Keratinocyte (primary cell): ENCODE data around the gene TSHZ3. TPM values are rescaled to one million over a fixed set of nuclear protein-coding genes. Genes with fewer than 3 reads are reported as not detected.

Experiments used
- DNase-seq: peaks from one replicate; pipeline ENCODE4 v3.0.0-alpha.2; 2011; ENCODE audit warnings: low read depth, missing footprints, low spot score
- FAIRE-seq: peaks from 2 replicates; lab custom pipeline; 2011; peaks lifted over from hg19 to GRCh38; lab: Jason Lieb, UNC
- H2AFZ ChIP-seq: 2 replicates; pipeline ENCODE4 v1.6.0; 2012; ENCODE audit warnings: low read length, control low read depth, inconsistent platforms; ENCODE audit not compliant: control insufficient read depth
- H3K27ac ChIP-seq: 2 replicates; pipeline ENCODE4 v1.5.1; 2011; ENCODE audit warnings: low read length; ENCODE audit not compliant: control insufficient read depth, insufficient read depth
- H3K27me3 ChIP-seq: 3 replicates; pipeline ENCODE4 v1.6.0; 2011; ENCODE audit warnings: low read length; ENCODE audit not compliant: control insufficient read depth, insufficient read depth; ENCODE audit errors: extremely low read depth
- H3K36me3 ChIP-seq, 2 experiments: 2 replicates in 1 of 2; 3 replicates in 1 of 2; pipeline ENCODE4 v1.5.1; 2011; ENCODE audit warnings: low read length in 2 of 2, mild to moderate bottlenecking in 1 of 2; ENCODE audit not compliant: control insufficient read depth in 2 of 2, insufficient read depth in 2 of 2; ENCODE audit errors: extremely low read depth in 1 of 2
- H3K4me1 ChIP-seq: 3 replicates; pipeline ENCODE4 v1.5.1; 2011; ENCODE audit warnings: low read length; ENCODE audit not compliant: control insufficient read depth, insufficient read depth; ENCODE audit errors: extremely low read depth
- H3K4me2 ChIP-seq: 3 replicates; pipeline ENCODE4 v1.6.0; 2011; ENCODE audit warnings: low read depth, low read length; ENCODE audit not compliant: control insufficient read depth, insufficient read depth; ENCODE audit errors: extremely low read depth
- H3K4me3 ChIP-seq, 3 experiments: fragments of 200-600 bp in 1 of 3; sonication (generic) in 1 of 3; 2 replicates in 2 of 3; 3 replicates in 1 of 3; pipeline ENCODE4 v1.5.1; 2011 to 2016; ENCODE audit warnings: low read length in 3 of 3, mild to moderate bottlenecking in 3 of 3, control low read depth in 2 of 3, inconsistent platforms in 1 of 3, low read depth in 1 of 3, mixed read lengths in 1 of 3, mixed run types in 1 of 3, moderate library complexity in 1 of 3; ENCODE audit not compliant: control insufficient read depth in 2 of 3, insufficient read depth in 2 of 3; ENCODE audit errors: extremely low read depth in 1 of 3
- H3K79me2 ChIP-seq: 2 replicates; pipeline ENCODE4 v1.6.0; 2012; ENCODE audit warnings: low read length; ENCODE audit not compliant: control insufficient read depth, insufficient read depth
- H3K9ac ChIP-seq: 3 replicates; pipeline ENCODE4 v1.6.0; 2011; ENCODE audit warnings: low read length; ENCODE audit not compliant: control insufficient read depth, insufficient read depth; ENCODE audit errors: extremely low read depth
- H3K9me1 ChIP-seq: 3 replicates; pipeline ENCODE4 v1.6.0; 2011; ENCODE audit warnings: low read length; ENCODE audit not compliant: control insufficient read depth, insufficient read depth; ENCODE audit errors: extremely low read depth
- H3K9me3 ChIP-seq: 2 replicates; pipeline ENCODE4 v1.5.1; 2012; ENCODE audit warnings: low read depth, low read length; ENCODE audit not compliant: control insufficient read depth
- H4K20me1 ChIP-seq: 3 replicates; pipeline ENCODE4 v1.6.0; 2011; ENCODE audit warnings: low read length; ENCODE audit not compliant: control insufficient read depth, insufficient read depth; ENCODE audit errors: extremely low read depth
- EZH2 ChIP-seq: IDR thresholded peaks from one replicate; pipeline ENCODE4 v1.6.1; 2012; ENCODE audit warnings: inconsistent platforms, mild to moderate bottlenecking, low read length, moderate library complexity
- dilution Hi-C: fragments of 300-500 bp; cut with MboI; formaldehyde crosslinking; loops from one replicate; pipeline ENCODE4 v1.7.0; 2020; ENCODE audit warnings: low sequenced_read_pairs; ENCODE audit not compliant: extremely low pct_ligation_motif_present
- polyA plus RNA-seq, 5 experiments: library from polyadenylated mRNA; depleted of rRNA in 3 of 5; stranded (reverse) in 3 of 5; stranded (forward) in 1 of 5; unstranded in 1 of 5; fragments of >200 nt; gene quantifications; 1 replicate in 1 of 5; 2 replicates in 3 of 5; 3 replicates in 1 of 5; pipeline versions ENCODE4 v1.2.1 to v1.2.3, GENCODE V29; 2011 to 2012; ENCODE audit warnings: missing spikeins in 2 of 5, low read depth in 1 of 5, low replicate concordance in 1 of 5
- TF ChIP-seq, protein P1 (sequence below), 3 experiments: IDR thresholded peaks in 1 of 3; conservative IDR thresholded peaks in 1 of 3; optimal IDR thresholded peaks in 1 of 3; 2 replicates in 2 of 3; 3 replicates in 1 of 3; pipeline versions ENCODE3 to v1.5.1; 2011; ENCODE audit warnings: low read length in 3 of 3, mild to moderate bottlenecking in 3 of 3, moderate library complexity in 2 of 3, control low read depth in 1 of 3, inconsistent platforms in 1 of 3; ENCODE audit not compliant: insufficient read depth in 2 of 3; ENCODE audit errors: extremely low read depth in 1 of 3

TSHZ3 gene
- polyA plus RNA-seq, 1 donor (not counting 4 experiments of a cell fraction or from before 2014, with no cell fraction given): 3.6 TPM

DNA sequence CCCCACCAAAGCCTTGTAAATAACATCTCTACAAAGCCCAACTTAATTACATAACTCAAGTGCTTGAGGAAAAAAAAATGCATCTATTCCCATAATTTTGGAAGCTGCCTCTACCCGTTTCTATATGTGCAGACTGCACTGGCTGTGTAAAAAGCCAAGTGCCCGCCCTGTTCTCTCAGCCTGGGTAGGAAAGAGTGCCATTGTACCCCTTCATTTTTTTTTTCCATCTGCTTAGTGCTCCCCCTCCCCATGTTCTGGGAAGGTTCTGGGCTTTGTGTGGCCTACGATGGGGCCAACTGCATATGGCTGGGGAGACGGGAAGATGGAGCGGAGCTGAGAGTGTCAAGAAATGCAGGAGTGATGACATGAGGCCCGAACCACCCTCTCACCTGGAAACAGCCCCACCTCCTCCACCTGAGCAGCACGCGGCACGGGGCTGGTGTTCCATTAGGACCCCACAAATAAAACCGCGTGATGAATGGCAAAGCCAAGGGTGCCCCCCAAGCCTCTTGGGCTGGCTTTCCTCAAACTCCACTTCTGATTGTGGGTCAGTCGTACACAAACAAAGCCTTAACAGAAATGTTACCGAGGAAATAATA lies 42.1 kb downstream of the TSHZ3 start:
- no peak for DNase-seq
- no peak overlapping the region for H3K4me3 ChIP-seq
- no peak for FAIRE-seq
- H3K27me3 ChIP-seq: no peaks in the 10 kb centered on the region
- TF ChIP-seq, protein P1, sequence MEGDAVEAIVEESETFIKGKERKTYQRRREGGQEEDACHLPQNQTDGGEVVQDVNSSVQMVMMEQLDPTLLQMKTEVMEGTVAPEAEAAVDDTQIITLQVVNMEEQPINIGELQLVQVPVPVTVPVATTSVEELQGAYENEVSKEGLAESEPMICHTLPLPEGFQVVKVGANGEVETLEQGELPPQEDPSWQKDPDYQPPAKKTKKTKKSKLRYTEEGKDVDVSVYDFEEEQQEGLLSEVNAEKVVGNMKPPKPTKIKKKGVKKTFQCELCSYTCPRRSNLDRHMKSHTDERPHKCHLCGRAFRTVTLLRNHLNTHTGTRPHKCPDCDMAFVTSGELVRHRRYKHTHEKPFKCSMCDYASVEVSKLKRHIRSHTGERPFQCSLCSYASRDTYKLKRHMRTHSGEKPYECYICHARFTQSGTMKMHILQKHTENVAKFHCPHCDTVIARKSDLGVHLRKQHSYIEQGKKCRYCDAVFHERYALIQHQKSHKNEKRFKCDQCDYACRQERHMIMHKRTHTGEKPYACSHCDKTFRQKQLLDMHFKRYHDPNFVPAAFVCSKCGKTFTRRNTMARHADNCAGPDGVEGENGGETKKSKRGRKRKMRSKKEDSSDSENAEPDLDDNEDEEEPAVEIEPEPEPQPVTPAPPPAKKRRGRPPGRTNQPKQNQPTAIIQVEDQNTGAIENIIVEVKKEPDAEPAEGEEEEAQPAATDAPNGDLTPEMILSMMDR (optimal IDR thresholded peaks at IDR 0.05 in 1 of 3, IDR thresholded peaks at IDR 0.05 in 1 of 3, conservative IDR thresholded peaks at IDR 0.05 in 1 of 3; ENCODE audit: extremely low read depth in 1 of 3, insufficient read depth in 2 of 3, low read length in 3 of 3): no peak
- no peak for TF ChIP-seq EZH2
- H3K27ac ChIP-seq: no peak overlapping the region
- no peak overlapping the region for H3K4me2 ChIP-seq
- dilution Hi-C loops: no loop called here
- no peaks in the 10 kb centered on the region for H3K9me3 ChIP-seq
- peaks cover 6% of the 10 kb centered on the region for H3K79me2 ChIP-seq
- no peak overlapping the region for H2AFZ ChIP-seq
- H3K4me1 ChIP-seq: peaks cover under 1% of the 10 kb centered on the region
- no peaks in the 10 kb centered on the region for H3K9me1 ChIP-seq
- no peak overlapping the region for H3K9ac ChIP-seq
- peaks cover 0 to 4% of the 10 kb centered on the region in 2 experiments for H3K36me3 ChIP-seq
- H4K20me1 ChIP-seq: no peaks in the 10 kb centered on the region

DNA sequence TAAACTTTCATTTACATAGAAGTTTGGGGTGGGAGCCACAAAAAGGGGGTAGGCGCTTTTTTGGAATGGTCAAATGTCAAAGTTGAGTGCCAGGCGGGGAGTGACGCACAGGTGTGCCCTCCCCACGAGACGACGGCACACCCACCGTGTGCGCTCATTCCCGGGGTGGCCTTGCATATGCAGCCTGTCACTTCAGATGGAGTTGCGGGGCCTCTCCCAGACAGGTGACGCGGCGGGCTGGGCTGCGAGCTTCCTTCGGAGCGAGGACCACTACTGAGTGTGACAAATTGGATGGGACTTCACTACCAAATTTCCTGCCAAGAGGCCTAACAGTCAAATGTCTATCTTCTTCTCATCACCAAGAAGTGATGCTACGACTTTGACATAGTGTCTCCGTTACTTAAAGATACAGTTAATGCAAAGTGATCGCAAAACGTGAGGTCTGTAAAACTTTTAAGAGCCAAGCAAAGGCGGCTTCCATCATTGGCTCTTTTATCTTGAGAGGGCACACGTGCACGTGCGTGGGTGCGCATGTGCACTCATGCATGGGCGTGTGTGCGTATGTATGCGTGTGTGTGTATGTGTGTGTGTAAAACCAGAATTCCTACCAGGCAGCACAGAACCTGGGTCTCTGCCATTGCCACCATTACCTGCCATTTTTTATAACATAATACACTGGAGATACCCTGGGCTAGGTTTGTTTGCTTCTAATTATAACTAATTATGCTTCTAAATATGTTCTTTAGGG lies 43.1 kb downstream of the TSHZ3 start:
- TF ChIP-seq EZH2: no peak
- TF ChIP-seq, protein P1 (optimal IDR thresholded peaks at IDR 0.05 in 1 of 3, IDR thresholded peaks at IDR 0.05 in 1 of 3, conservative IDR thresholded peaks at IDR 0.05 in 1 of 3; ENCODE audit: extremely low read depth in 1 of 3, insufficient read depth in 2 of 3, low read length in 3 of 3): no peak
- dilution Hi-C loops: no loop called here
- no peak overlapping the region for H3K4me2 ChIP-seq
- no peak overlapping the region for H3K9ac ChIP-seq
- no peaks in the 10 kb centered on the region for H3K4me1 ChIP-seq
- H3K27ac ChIP-seq: no peak overlapping the region
- DNase-seq (no peak), FAIRE-seq (no peak)
- no peaks in the 10 kb centered on the region for H3K9me1 ChIP-seq
- H3K79me2 ChIP-seq: peaks cover 6% of the 10 kb centered on the region
- no peak overlapping the region for H2AFZ ChIP-seq
- no peak overlapping the region for H3K4me3 ChIP-seq
- H4K20me1 ChIP-seq: no peaks in the 10 kb centered on the region
- no peaks in the 10 kb centered on the region for H3K9me3 ChIP-seq
- peaks cover 0 to under 1% of the 10 kb centered on the region in 2 experiments for H3K36me3 ChIP-seq
- no peaks in the 10 kb centered on the region for H3K27me3 ChIP-seq
